Neural crest cell (in vitro differentiated cells): ENCODE data around the gene SLC7A9. TPM values are rescaled to one million over a fixed set of nuclear protein-coding genes. Genes with fewer than 3 reads are reported as not detected.

Source experiments
- DNase-seq: peaks from one replicate; pipeline ENCODE4 v3.0.0; 2021; ENCODE audit warnings: low read depth, mixed read lengths, low spot score
- H3K27ac Mint-ChIP-seq: one replicate; pipeline ENCODE4 v1.8.0; 2021; ENCODE audit warnings: mild to moderate bottlenecking, mixed read lengths; ENCODE audit not compliant: unreplicated experiment
- H3K27me3 Mint-ChIP-seq: 2 replicates; pipeline ENCODE4 v1.8.0; 2021; ENCODE audit warnings: low read depth, mild to moderate bottlenecking, mixed read lengths
- H3K36me3 Mint-ChIP-seq: 2 replicates; pipeline ENCODE4 v1.8.0; 2021; ENCODE audit warnings: low read depth, mild to moderate bottlenecking, mixed read lengths
- H3K4me1 Mint-ChIP-seq: 2 replicates; pipeline ENCODE4 v1.8.0; 2021; ENCODE audit warnings: mixed read lengths
- H3K4me3 Mint-ChIP-seq: one replicate; pipeline ENCODE4 v1.8.0; 2021; ENCODE audit warnings: mild to moderate bottlenecking, mixed read lengths
- H3K9me3 Mint-ChIP-seq: 2 replicates; pipeline ENCODE4 v1.8.0; 2021; ENCODE audit warnings: mixed read lengths
- CTCF ChIP-seq: fragments of 200-600 bp; sonication (generic); conservative IDR thresholded peaks from 2 replicates; pipeline ENCODE4 v1.5.0; 2021; ENCODE audit warnings: antibody characterized with exemption, mild to moderate bottlenecking
- total RNA-seq: library from RNA; stranded (reverse); gene quantifications from 2 replicates; pipeline ENCODE4 v1.2.1, GENCODE V29; 2021

SLC7A9 gene
- total RNA-seq, 1 donor from 2014 or later, result 0.49 TPM

- no peaks in the 10 kb centered on the region for H3K4me1 Mint-ChIP-seq
- H3K27ac Mint-ChIP-seq, result no peak overlapping the region
- TF ChIP-seq CTCF, result no peak
- no peak overlapping the region for H3K4me3 Mint-ChIP-seq
- peaks cover 2% of the 10 kb centered on the region for H3K9me3 Mint-ChIP-seq
- peaks cover 29% of the 10 kb centered on the region for H3K36me3 Mint-ChIP-seq
- DNase-seq, result no peak
- H3K27me3 Mint-ChIP-seq, result no peaks in the 10 kb centered on the region
These were observed 32.9 kb upstream of the SLC7A9 start for GRCh38 chr19:32902448-32902847.

- peak overlapping the region; percentile 14 for H3K27ac Mint-ChIP-seq
- no peaks in the 10 kb centered on the region for H3K4me1 Mint-ChIP-seq
- H3K27me3 Mint-ChIP-seq, result no peaks in the 10 kb centered on the region
These were observed 32.1 kb upstream of the SLC7A9 start for GRCh38 chr19:32901504-32902161.

GRCh38 chr19:32896516-32897214 lies 27.1 kb upstream of the SLC7A9 start:
- Mint-ChIP-seq H3K27me3 (no peaks in the 10 kb centered on the region), H3K4me1 (no peaks in the 10 kb centered on the region), H3K4me3 (no peak overlapping the region), H3K9me3 (peaks cover 10% of the 10 kb centered on the region), H3K36me3 (peaks cover 52% of the 10 kb centered on the region), H3K27ac (no peak overlapping the region)
- DNase-seq, result no peak
- TF ChIP-seq CTCF, result no peak

More at GRCh38 chr19:32901504-32902161, 32.1 kb upstream of the SLC7A9 start:
- peaks cover 2% of the 10 kb centered on the region for H3K9me3 Mint-ChIP-seq
- H3K36me3 Mint-ChIP-seq, result peaks cover 32% of the 10 kb centered on the region
- no peak for DNase-seq
- TF ChIP-seq CTCF, result no peak
- no peak overlapping the region for H3K4me3 Mint-ChIP-seq

GRCh38 chr19:32895384-32895783 lies 25.8 kb upstream of the SLC7A9 start:
- no peak overlapping the region for H3K27ac Mint-ChIP-seq
- no peaks in the 10 kb centered on the region for H3K4me1 Mint-ChIP-seq
- no peak for DNase-seq
- no peak for TF ChIP-seq CTCF
- H3K4me3 Mint-ChIP-seq, result no peak overlapping the region
- H3K36me3 Mint-ChIP-seq, result peaks cover 55% of the 10 kb centered on the region
- peaks cover 10% of the 10 kb centered on the region for H3K9me3 Mint-ChIP-seq
- H3K27me3 Mint-ChIP-seq, result no peaks in the 10 kb centered on the region

- Mint-ChIP-seq H3K27ac (no peak overlapping the region), H3K4me3 (no peak overlapping the region), H3K9me3 (peaks cover 10% of the 10 kb centered on the region), H3K27me3 (no peaks in the 10 kb centered on the region), H3K4me1 (no peaks in the 10 kb centered on the region), H3K36me3 (peaks cover 51% of the 10 kb centered on the region)
- TF ChIP-seq CTCF, result no peak
- DNase-seq, result no peak
These were observed 22.0 kb upstream of the SLC7A9 start for GRCh38 chr19:32891609-32892008.
